ENCODE results near the gene FAM168B.

GRCh38 chr2:131036696-131037397, 56.4 kb downstream of the FAM168B start:
- TF ChIP-seq GATA2 (IDR thresholded peaks at IDR 0.05; ENCODE audit: low read depth, low read length) = no peak
- TF ChIP-seq GATA3 (IDR thresholded peaks at IDR 0.05; ENCODE audit: low read depth, low read length) = no peak
